HepG2 (cell line): ENCODE data around the gene PLEKHA8. TPM values are rescaled to one million over a fixed set of nuclear protein-coding genes. Genes with fewer than 3 reads are reported as not detected.

Experiments used
- ATAC-seq: fragments of 200-7000 bp; cut with Tn5 transposase; 3 replicates; pipeline ENCODE4 v1.9.1; 2020; ENCODE audit warnings: mild to moderate bottlenecking, moderate library complexity
- BruUV-seq: library from RNA; stranded (reverse); fragments of 400-500 nt; replicated peaks from 2 replicates; lab custom pipeline; 2021; lab: Mats Ljungman, UMichigan
- CTCF ChIA-PET: fragments of 300-600 bp; formaldehyde crosslinking; extraction: SDS; loops from one replicate; lab custom pipeline; 2021; ENCODE audit warnings: low total read pairs, inconsistent platforms, low intra/inter-chr PET ratio; lab: Yijun Ruan, JAX
- POLR2A ChIA-PET: fragments of 350-600 bp; sonication (Branson Sonifier 250); formaldehyde crosslinking; loops from one replicate; lab custom pipeline; 2020; ENCODE audit warnings: antibody characterized with exemption, inconsistent platforms; lab: Yijun Ruan, JAX
- DNase-seq: peaks from one replicate; pipeline ENCODE4 v3.0.0-alpha.2; 2015; ENCODE audit warnings: low spot score
- FAIRE-seq: peaks from 3 replicates; lab custom pipeline; 2011; peaks lifted over from hg19 to GRCh38; lab: Jason Lieb, UNC
- H2AFZ ChIP-seq: one replicate; pipeline ENCODE4 v1.6.1; 2011; ENCODE audit warnings: low read length, inconsistent platforms
- H3K27ac ChIP-seq: fragments of 300-600 bp; 3 replicates; pipeline ENCODE4 v1.8.0; 2011; ENCODE audit warnings: mixed run types, mild to moderate bottlenecking, mixed read lengths, low read length, inconsistent platforms; ENCODE audit not compliant: insufficient read depth; ENCODE audit errors: extremely low read length
- H3K27me3 ChIP-seq, 2 experiments: fragments of 200-600 bp in 1 of 2; 2 replicates in 1 of 2; 3 replicates in 1 of 2; pipeline versions ENCODE4 v1.6.0 to v1.8.0; 2011; ENCODE audit warnings: low read length in 2 of 2, mild to moderate bottlenecking in 2 of 2, moderate library complexity in 2 of 2, inconsistent platforms in 1 of 2; ENCODE audit not compliant: insufficient read depth in 2 of 2, control insufficient read depth in 1 of 2
- H3K36me3 ChIP-seq, 2 experiments: fragments of 200-600 bp in 1 of 2; replicated peaks in 1 of 2; 2 replicates in 1 of 2; 3 replicates in 1 of 2; pipeline versions ENCODE4 v1.5.1 to v1.8.0; 2011; ENCODE audit warnings: low read length in 2 of 2, inconsistent platforms in 1 of 2; ENCODE audit not compliant: insufficient read depth in 2 of 2, control insufficient read depth in 1 of 2
- H3K4me1 ChIP-seq: 2 replicates; pipeline ENCODE4 v1.5.1; 2012; ENCODE audit warnings: low read length, inconsistent platforms; ENCODE audit not compliant: insufficient read depth
- H3K4me2 ChIP-seq: 2 replicates; pipeline ENCODE4 v1.6.0; 2011; ENCODE audit warnings: low read depth, low read length, inconsistent platforms
- H3K4me3 ChIP-seq, 3 experiments: fragments of 200-600 bp in 1 of 3; sonication (generic), shearing (Covaris generic) in 1 of 3; replicated peaks in 1 of 3; 2 replicates each; pipeline ENCODE4 v1.5.1; 2011 to 2016; ENCODE audit warnings: low read length in 3 of 3, inconsistent platforms in 2 of 3, low read depth in 2 of 3, mild to moderate bottlenecking in 2 of 3, control low read depth in 1 of 3, mixed read lengths in 1 of 3; ENCODE audit not compliant: insufficient read depth in 1 of 3
- H3K79me2 ChIP-seq: one replicate; pipeline ENCODE4 v1.6.1; 2011; ENCODE audit warnings: low read length, inconsistent platforms; ENCODE audit not compliant: insufficient read depth
- H3K9ac ChIP-seq: 2 replicates; pipeline ENCODE4 v1.6.0; 2011; ENCODE audit warnings: mild to moderate bottlenecking, low read depth, low read length, inconsistent platforms; ENCODE audit not compliant: insufficient read depth
- H3K9me3 ChIP-seq: 2 replicates; pipeline ENCODE4 v1.5.1; 2012; ENCODE audit warnings: mild to moderate bottlenecking, low read length
- H4K20me1 ChIP-seq: 2 replicates; pipeline ENCODE4 v1.6.0; 2011; ENCODE audit warnings: inconsistent platforms, mild to moderate bottlenecking, low read length, moderate library complexity; ENCODE audit not compliant: insufficient read depth
- GPN1 ChIP-seq: sonication (generic); formaldehyde crosslinking; IDR thresholded peaks from 2 replicates; pipeline ENCODE4 v1.5.1; 2020; ENCODE audit warnings: missing genetic modification reagents, borderline replicate concordance
- HOXA5 ChIP-seq: sonication (generic); formaldehyde crosslinking; IDR thresholded peaks from 2 replicates; pipeline ENCODE4 v1.4.0; 2020; ENCODE audit warnings: missing genetic modification reagents
- NAIF1 ChIP-seq: sonication (generic); formaldehyde crosslinking; IDR thresholded peaks from 2 replicates; pipeline ENCODE4 v1.5.0; 2020; ENCODE audit warnings: mild to moderate bottlenecking, missing genetic modification reagents, borderline replicate concordance
- SATB2 ChIP-seq: sonication (generic); formaldehyde crosslinking; IDR thresholded peaks from 2 replicates; pipeline ENCODE4 v1.5.0; 2020; ENCODE audit warnings: missing genetic modification reagents
- SP140L ChIP-seq: sonication (generic); formaldehyde crosslinking; IDR thresholded peaks from 2 replicates; pipeline ENCODE4 v1.4.0; 2020; ENCODE audit warnings: missing genetic modification reagents, borderline replicate concordance
- ZNF484 ChIP-seq: sonication (generic); formaldehyde crosslinking; IDR thresholded peaks from 2 replicates; pipeline ENCODE4 v1.5.1; 2020; ENCODE audit warnings: mild to moderate bottlenecking, low read depth, missing genetic modification reagents, borderline replicate concordance
- ZSCAN9 ChIP-seq: IDR thresholded peaks from 2 replicates; pipeline ENCODE4 v1.6.1; 2016; ENCODE audit warnings: borderline replicate concordance
- WGBS: methylation state at CpG from one replicate; pipeline ENCODE4 v1.1.6; 2017; ENCODE audit warnings: low lambda C conversion rate; 5-methylcytosine and 5-hydroxymethylcytosine counted together
- in situ Hi-C: cut with HindIII; loops from 2 replicates; pipeline ENCODE4 v1.10.0; 2017; ENCODE audit warnings: low pct_unique_long_range_greater_than_20kb; ENCODE audit not compliant: extremely low pct_ligation_motif_present
- intact Hi-C: fragments of 100-400 bp; cut with micrococcal nuclease; formaldehyde crosslinking; loops from one replicate; pipeline ENCODE4 v1.10.0; 2022; ENCODE audit not compliant: unreplicated experiment
- polyA plus RNA-seq, 8 experiments: library from polyadenylated mRNA; depleted of rRNA in 3 of 8; stranded (reverse) in 7 of 8; unstranded in 1 of 8; fragments of >200 nt; fragmentation: Illumina TruSeq in 4 of 8; extraction: Trizol in 4 of 8; gene quantifications; 2 replicates each; pipeline versions ENCODE4 v1.2.1 to v1.2.3, GENCODE V29; 2011 to 2016; ENCODE audit warnings: low read depth in 4 of 8, missing spikeins in 1 of 8, mixed read lengths in 1 of 8; ENCODE audit not compliant: insufficient read depth in 1 of 8
- total RNA-seq, 5 experiments: library from RNA; depleted of rRNA; stranded (reverse); fragments of >200 nt; fragmentation: Illumina TruSeq; extraction: Trizol; gene quantifications; 2 replicates each; pipeline ENCODE4 v1.2.3, GENCODE V29; 2016; ENCODE audit warnings: low read depth in 1 of 5
- TF ChIP-seq, protein P1 (sequence below): sonication (generic); formaldehyde crosslinking; IDR thresholded peaks from 2 replicates; pipeline ENCODE4 v1.9.0; 2021; ENCODE audit warnings: missing genetic modification reagents, borderline replicate concordance
- TF ChIP-seq, protein P2 (sequence below): sonication (generic); formaldehyde crosslinking; IDR thresholded peaks from 2 replicates; pipeline ENCODE4 v1.4.0; 2020; ENCODE audit warnings: mild to moderate bottlenecking, missing genetic modification reagents
- TF ChIP-seq, protein P3 (sequence below): IDR thresholded peaks from 2 replicates; pipeline ENCODE4 v1.6.1; 2018; ENCODE audit warnings: missing genetic modification reagents
- TF ChIP-seq, protein P4 (sequence below): sonication (generic); formaldehyde crosslinking; IDR thresholded peaks from 2 replicates; pipeline ENCODE4 v1.4.0; 2020; ENCODE audit warnings: missing genetic modification reagents
- TF ChIP-seq, protein P5 (sequence below), 2 experiments: sonication (generic) in 1 of 2; formaldehyde crosslinking in 1 of 2; IDR thresholded peaks; 2 replicates each; pipeline versions ENCODE4 v1.5.1 to v1.6.1; 2011 to 2020; ENCODE audit warnings: borderline replicate concordance in 1 of 2, low read depth in 1 of 2, low read length in 1 of 2, mild to moderate bottlenecking in 1 of 2, missing genetic modification reagents in 1 of 2, moderate library complexity in 1 of 2

The PLEKHA8 gene
- total and polyA plus RNA-seq, 2 of the 13 experiments (the other 11 are each of a cell fraction or from before 2014, with no cell fraction given), result 12.5 to 26.4 TPM

DNA sequence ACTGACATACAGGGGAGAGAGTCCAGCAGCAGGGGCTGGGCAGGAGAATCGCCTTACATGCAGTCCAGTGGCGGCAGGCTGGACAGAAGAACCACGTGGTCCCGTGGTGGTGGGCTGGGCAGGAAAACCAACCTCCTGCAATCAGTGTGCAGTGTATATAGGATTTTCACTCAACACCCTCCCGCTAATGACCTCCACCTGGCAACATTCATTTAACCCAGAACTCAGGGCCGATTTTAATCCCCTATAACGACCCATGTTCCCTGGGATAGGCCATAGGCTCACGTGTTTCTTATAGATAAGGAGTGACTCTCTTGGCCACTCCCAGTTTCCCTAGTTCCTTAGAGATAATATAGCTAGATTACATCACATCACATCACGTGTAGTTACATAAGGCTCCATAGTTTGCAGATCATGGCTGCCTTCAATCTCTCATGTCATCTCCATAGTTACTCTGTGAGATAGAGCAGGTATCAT is 125.9 kb downstream of the PLEKHA8 start (continued):
- TF ChIP-seq, protein P1, sequence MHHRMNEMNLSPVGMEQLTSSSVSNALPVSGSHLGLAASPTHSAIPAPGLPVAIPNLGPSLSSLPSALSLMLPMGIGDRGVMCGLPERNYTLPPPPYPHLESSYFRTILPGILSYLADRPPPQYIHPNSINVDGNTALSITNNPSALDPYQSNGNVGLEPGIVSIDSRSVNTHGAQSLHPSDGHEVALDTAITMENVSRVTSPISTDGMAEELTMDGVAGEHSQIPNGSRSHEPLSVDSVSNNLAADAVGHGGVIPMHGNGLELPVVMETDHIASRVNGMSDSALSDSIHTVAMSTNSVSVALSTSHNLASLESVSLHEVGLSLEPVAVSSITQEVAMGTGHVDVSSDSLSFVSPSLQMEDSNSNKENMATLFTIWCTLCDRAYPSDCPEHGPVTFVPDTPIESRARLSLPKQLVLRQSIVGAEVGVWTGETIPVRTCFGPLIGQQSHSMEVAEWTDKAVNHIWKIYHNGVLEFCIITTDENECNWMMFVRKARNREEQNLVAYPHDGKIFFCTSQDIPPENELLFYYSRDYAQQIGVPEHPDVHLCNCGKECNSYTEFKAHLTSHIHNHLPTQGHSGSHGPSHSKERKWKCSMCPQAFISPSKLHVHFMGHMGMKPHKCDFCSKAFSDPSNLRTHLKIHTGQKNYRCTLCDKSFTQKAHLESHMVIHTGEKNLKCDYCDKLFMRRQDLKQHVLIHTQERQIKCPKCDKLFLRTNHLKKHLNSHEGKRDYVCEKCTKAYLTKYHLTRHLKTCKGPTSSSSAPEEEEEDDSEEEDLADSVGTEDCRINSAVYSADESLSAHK (CRISPR knock-in tag), result no peak
- TF ChIP-seq, protein P2, sequence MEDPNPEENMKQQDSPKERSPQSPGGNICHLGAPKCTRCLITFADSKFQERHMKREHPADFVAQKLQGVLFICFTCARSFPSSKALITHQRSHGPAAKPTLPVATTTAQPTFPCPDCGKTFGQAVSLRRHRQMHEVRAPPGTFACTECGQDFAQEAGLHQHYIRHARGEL (CRISPR knock-in tag), result no peak
- TF ChIP-seq GPN1 (CRISPR knock-in tag), result no peak
- TF ChIP-seq, protein P3, sequence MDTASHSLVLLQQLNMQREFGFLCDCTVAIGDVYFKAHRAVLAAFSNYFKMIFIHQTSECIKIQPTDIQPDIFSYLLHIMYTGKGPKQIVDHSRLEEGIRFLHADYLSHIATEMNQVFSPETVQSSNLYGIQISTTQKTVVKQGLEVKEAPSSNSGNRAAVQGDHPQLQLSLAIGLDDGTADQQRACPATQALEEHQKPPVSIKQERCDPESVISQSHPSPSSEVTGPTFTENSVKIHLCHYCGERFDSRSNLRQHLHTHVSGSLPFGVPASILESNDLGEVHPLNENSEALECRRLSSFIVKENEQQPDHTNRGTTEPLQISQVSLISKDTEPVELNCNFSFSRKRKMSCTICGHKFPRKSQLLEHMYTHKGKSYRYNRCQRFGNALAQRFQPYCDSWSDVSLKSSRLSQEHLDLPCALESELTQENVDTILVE (CRISPR knock-in tag), result no peak

DNA sequence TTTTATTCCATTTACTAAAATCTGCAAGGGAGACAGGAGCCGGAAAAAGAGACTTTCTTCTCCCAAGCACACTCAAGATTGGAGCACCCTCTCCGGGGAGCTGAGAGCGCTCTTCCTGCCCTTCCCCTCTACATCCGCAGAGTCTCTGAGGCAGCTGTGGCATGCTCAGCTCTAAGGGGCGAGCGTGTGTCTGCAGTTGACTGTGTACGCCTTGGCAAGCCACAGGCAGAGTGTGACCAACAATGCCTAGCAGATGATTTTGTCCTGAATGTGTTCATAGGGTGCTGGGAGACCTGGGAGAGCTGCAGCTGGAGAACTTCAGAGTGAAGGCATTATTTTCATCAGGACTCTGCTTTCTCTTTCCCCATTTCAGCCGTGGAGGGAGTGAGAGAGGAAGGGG is 127.3 kb downstream of the PLEKHA8 start:
- DNase-seq (no peak), FAIRE-seq (no peak), ATAC-seq (no peak)
- POLR2A ChIA-PET, result no interaction called here
- no peak overlapping the region for H3K4me3 ChIP-seq
- intact Hi-C loops, result no loop called here
- 98% methylated on average over 8 of the region's 8 CpGs for WGBS
- no peaks in the 10 kb centered on the region for H4K20me1 ChIP-seq
- CTCF ChIA-PET, result no interaction called here
- peaks cover 0 to 13% of the 10 kb centered on the region in 2 experiments; a peak in 2 of 5 replicates for H3K36me3 ChIP-seq
- H3K27me3 ChIP-seq, result no peaks in the 10 kb centered on the region
- H3K4me1 ChIP-seq, result peaks cover 16% of the 10 kb centered on the region
- no peak overlapping the region for H2AFZ ChIP-seq
- no peak overlapping the region for H3K27ac ChIP-seq
- in situ Hi-C loops, result no loop called here
- no peak overlapping the region for H3K9ac ChIP-seq
- H3K79me2 ChIP-seq, result no peaks in the 10 kb centered on the region
- no TSS peak for BruUV-seq
- no peaks in the 10 kb centered on the region for H3K9me3 ChIP-seq
- H3K4me2 ChIP-seq, result no peak overlapping the region
- TF ChIP-seq SP140L (no peak), NAIF1 (CRISPR knock-in tag) (no peak), ZNF484 (CRISPR knock-in tag) (no peak), HOXA5 (CRISPR knock-in tag) (no peak), SATB2 (CRISPR knock-in tag) (no peak), ZSCAN9 (CRISPR knock-in tag) (no peak)
- TF ChIP-seq, protein P4, sequence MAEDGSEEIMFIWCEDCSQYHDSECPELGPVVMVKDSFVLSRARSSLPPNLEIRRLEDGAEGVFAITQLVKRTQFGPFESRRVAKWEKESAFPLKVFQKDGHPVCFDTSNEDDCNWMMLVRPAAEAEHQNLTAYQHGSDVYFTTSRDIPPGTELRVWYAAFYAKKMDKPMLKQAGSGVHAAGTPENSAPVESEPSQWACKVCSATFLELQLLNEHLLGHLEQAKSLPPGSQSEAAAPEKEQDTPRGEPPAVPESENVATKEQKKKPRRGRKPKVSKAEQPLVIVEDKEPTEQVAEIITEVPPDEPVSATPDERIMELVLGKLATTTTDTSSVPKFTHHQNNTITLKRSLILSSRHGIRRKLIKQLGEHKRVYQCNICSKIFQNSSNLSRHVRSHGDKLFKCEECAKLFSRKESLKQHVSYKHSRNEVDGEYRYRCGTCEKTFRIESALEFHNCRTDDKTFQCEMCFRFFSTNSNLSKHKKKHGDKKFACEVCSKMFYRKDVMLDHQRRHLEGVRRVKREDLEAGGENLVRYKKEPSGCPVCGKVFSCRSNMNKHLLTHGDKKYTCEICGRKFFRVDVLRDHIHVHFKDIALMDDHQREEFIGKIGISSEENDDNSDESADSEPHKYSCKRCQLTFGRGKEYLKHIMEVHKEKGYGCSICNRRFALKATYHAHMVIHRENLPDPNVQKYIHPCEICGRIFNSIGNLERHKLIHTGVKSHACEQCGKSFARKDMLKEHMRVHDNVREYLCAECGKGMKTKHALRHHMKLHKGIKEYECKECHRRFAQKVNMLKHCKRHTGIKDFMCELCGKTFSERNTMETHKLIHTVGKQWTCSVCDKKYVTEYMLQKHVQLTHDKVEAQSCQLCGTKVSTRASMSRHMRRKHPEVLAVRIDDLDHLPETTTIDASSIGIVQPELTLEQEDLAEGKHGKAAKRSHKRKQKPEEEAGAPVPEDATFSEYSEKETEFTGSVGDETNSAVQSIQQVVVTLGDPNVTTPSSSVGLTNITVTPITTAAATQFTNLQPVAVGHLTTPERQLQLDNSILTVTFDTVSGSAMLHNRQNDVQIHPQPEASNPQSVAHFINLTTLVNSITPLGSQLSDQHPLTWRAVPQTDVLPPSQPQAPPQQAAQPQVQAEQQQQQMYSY (CRISPR knock-in tag), result no peak
- TF ChIP-seq, protein P5, sequence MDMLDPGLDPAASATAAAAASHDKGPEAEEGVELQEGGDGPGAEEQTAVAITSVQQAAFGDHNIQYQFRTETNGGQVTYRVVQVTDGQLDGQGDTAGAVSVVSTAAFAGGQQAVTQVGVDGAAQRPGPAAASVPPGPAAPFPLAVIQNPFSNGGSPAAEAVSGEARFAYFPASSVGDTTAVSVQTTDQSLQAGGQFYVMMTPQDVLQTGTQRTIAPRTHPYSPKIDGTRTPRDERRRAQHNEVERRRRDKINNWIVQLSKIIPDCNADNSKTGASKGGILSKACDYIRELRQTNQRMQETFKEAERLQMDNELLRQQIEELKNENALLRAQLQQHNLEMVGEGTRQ (IDR thresholded peaks at IDR 0.05; ENCODE audit: low read depth, low read length), result no peak
- TF ChIP-seq, protein P5 (CRISPR knock-in tag; IDR thresholded peaks at IDR 0.05; ENCODE audit: borderline replicate concordance), result no peak
